Hepatocyte (in vitro differentiated cells): ENCODE measurements around the gene MTCP1. TPM values are rescaled to one million over a fixed set of nuclear protein-coding genes. Genes with fewer than 3 reads are reported as not detected.

Experiments used
- DNase-seq: peaks from one replicate; pipeline ENCODE4 v3.0.0-alpha.2; 2016; ENCODE audit warnings: low spot score
- H2AFZ ChIP-seq: fragments of 200-600 bp; sonication (generic); 2 replicates; pipeline ENCODE4 v1.6.0; 2016; ENCODE audit warnings: antibody characterized with exemption, mild to moderate bottlenecking
- H3K27ac ChIP-seq: fragments of 200-600 bp; sonication (generic); 2 replicates; pipeline ENCODE4 v1.5.1; 2016; ENCODE audit warnings: mild to moderate bottlenecking
- H3K27me3 ChIP-seq: fragments of 200-600 bp; sonication (generic); 2 replicates; pipeline ENCODE4 v1.6.1; 2016
- H3K36me3 ChIP-seq: fragments of 200-600 bp; sonication (generic); replicated peaks from 2 replicates; pipeline ENCODE4 v1.5.1; 2016; ENCODE audit warnings: low read depth; ENCODE audit not compliant: insufficient read depth
- H3K4me1 ChIP-seq: fragments of 200-600 bp; sonication (generic); 2 replicates; pipeline ENCODE4 v1.5.1; 2016; ENCODE audit warnings: mild to moderate bottlenecking, moderate library complexity; ENCODE audit not compliant: insufficient read depth
- H3K4me2 ChIP-seq: fragments of 200-600 bp; sonication (generic); 2 replicates; pipeline ENCODE4 v1.6.0; 2016
- H3K4me3 ChIP-seq: fragments of 200-600 bp; sonication (generic); 2 replicates; pipeline ENCODE4 v1.5.1; 2016; ENCODE audit warnings: mild to moderate bottlenecking
- H3K79me2 ChIP-seq: fragments of 200-600 bp; sonication (generic); 2 replicates; pipeline ENCODE4 v1.6.0; 2017; ENCODE audit warnings: mild to moderate bottlenecking
- H3K9me2 ChIP-seq: fragments of 200-600 bp; sonication (generic); replicated peaks from 2 replicates; pipeline ENCODE4 v1.6.0; 2017; ENCODE audit warnings: mild to moderate bottlenecking; ENCODE audit not compliant: insufficient read depth
- H3K9me3 ChIP-seq: fragments of 200-600 bp; sonication (generic); 2 replicates; pipeline ENCODE4 v1.5.1; 2016; ENCODE audit warnings: low read depth, mild to moderate bottlenecking
- H4K20me1 ChIP-seq: fragments of 200-600 bp; sonication (generic); 2 replicates; pipeline ENCODE4 v1.6.0; 2016; ENCODE audit warnings: mild to moderate bottlenecking; ENCODE audit not compliant: insufficient read depth, poor library complexity, severe bottlenecking
- EZH2 ChIP-seq: fragments of 200-600 bp; sonication (generic); IDR thresholded peaks from 2 replicates; pipeline ENCODE4 v1.6.1; 2016; ENCODE audit warnings: antibody characterized with exemption, mild to moderate bottlenecking, borderline replicate concordance
- EZH2phosphoT487 ChIP-seq: fragments of 200-600 bp; sonication (generic); IDR thresholded peaks from one replicate; pipeline ENCODE4 v1.6.1; 2018; ENCODE audit warnings: antibody characterized with exemption, mild to moderate bottlenecking, low read depth, moderate library complexity; ENCODE audit not compliant: unreplicated experiment, severe bottlenecking
- WGBS: methylation state at CpG from one replicate; pipeline ENCODE4 v1.1.6; 2016; ENCODE audit warnings: low lambda C conversion rate; ENCODE audit errors: missing lambda C conversion rate; 5-methylcytosine and 5-hydroxymethylcytosine counted together
- polyA plus RNA-seq: library from polyadenylated mRNA; unstranded; fragments of >200 nt; fragmentation: Nextera tagmentation; extraction: Ambion mirVana; gene quantifications from 2 replicates; pipeline ENCODE4 v1.2.1, GENCODE V29; 2016
- total RNA-seq: library from RNA; depleted of rRNA; stranded (reverse); fragments of >200 nt; gene quantifications from 2 replicates; pipeline ENCODE4 v1.2.3, GENCODE V29; 2014
- TF ChIP-seq, protein P1 (sequence below): fragments of 200-600 bp; sonication (generic); IDR thresholded peaks from 2 replicates; pipeline ENCODE4 v1.5.1; 2016; ENCODE audit warnings: antibody characterized with exemption, mild to moderate bottlenecking; ENCODE audit not compliant: poor library complexity

Gene MTCP1
- total and polyA plus RNA-seq, 2 experiments from 2014 or later, result 1.7 to 13.2 TPM

DNA sequence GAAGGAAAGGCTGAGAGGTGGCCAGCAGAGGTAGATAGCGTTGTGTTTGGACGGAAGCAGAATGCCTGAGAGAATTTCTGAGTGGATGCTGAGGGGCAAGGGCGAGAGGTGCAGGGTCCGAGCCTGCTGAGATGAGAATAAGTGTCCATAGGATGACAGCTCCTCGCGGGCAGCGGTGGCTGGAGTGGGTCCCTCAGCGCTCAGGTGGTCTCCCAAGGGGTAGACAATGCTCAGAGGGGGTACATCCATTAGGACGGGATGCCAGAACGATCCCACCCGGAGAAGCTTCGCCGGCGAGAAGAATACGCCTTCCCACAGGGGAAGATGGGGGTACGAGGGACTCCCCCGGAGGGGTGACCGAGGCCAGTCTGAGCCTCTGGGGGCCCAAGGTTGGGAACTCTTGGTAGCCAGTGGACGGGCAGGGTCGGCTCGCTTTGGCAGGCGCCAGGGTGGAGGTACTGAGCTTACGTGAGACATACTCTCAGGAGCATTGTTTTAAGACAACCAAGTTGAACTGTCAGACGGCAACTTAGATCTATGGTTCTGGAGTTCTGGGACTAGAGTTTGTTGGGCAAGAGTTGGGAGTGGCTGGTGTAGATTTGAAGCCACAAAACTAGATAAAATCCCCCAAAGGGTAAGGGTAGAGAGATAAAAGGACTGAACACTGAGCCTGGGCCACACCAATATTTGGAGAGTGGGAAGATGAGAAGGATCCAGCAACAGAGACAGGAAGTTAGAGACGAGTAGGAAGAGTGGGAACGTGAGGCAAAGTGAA lies 16.2 kb upstream of the MTCP1 start:
- Histone ChIP-seq H3K4me3 (no peak overlapping the region), H3K36me3 (no peaks in the 10 kb centered on the region), H3K4me1 (no peaks in the 10 kb centered on the region), H3K27ac (no peak overlapping the region), H2AFZ (no peak overlapping the region), H3K9me3 (no peaks in the 10 kb centered on the region), H3K9me2 (no peaks in the 10 kb centered on the region), H3K27me3 (no peaks in the 10 kb centered on the region), H3K4me2 (no peak overlapping the region), H4K20me1 (no peaks in the 10 kb centered on the region), H3K79me2 (no peaks in the 10 kb centered on the region)
- WGBS, result 93% methylated on average over 26 of the region's 26 CpGs
- DNase-seq, result no peak
- TF ChIP-seq EZH2phosphoT487 (no peak), EZH2 (no peak)
- TF ChIP-seq, protein P1, sequence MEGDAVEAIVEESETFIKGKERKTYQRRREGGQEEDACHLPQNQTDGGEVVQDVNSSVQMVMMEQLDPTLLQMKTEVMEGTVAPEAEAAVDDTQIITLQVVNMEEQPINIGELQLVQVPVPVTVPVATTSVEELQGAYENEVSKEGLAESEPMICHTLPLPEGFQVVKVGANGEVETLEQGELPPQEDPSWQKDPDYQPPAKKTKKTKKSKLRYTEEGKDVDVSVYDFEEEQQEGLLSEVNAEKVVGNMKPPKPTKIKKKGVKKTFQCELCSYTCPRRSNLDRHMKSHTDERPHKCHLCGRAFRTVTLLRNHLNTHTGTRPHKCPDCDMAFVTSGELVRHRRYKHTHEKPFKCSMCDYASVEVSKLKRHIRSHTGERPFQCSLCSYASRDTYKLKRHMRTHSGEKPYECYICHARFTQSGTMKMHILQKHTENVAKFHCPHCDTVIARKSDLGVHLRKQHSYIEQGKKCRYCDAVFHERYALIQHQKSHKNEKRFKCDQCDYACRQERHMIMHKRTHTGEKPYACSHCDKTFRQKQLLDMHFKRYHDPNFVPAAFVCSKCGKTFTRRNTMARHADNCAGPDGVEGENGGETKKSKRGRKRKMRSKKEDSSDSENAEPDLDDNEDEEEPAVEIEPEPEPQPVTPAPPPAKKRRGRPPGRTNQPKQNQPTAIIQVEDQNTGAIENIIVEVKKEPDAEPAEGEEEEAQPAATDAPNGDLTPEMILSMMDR, result no peak

DNA sequence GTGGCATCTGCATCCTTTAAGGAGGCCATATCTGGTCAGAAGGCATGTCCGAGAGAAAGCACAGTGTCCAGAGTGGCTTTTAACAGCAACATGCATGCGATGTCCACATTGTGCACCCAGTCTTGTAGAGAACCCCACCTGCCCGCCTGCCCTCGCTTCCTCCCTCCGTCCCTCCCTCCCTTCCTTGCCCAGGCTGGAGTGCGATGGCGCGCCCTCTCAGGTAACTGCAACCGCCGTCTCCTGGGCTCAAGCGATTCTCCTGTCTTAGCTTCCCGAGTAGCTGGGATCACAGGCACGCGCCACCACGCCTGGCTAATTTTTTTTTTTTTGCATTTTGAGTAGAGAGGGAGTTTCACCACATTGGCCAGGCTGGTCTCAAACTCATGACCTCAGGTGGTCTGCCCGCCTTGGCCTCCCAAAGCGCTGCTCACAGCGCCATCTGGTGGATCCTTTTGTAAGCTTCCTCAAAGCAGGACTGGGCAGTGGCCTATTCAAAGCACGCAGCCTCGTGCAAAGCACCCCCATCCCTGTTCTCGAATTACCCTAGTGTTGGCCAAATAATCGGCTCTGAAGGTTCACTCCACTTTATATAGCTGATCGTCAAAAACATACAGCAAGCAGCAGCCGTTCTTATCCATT lies 15.4 kb upstream of the MTCP1 start:
- H3K4me2 ChIP-seq, result no peak overlapping the region
- H3K4me3 ChIP-seq, result no peak overlapping the region
- no peaks in the 10 kb centered on the region for H3K27me3 ChIP-seq
- H3K4me1 ChIP-seq, result no peaks in the 10 kb centered on the region
- H3K27ac ChIP-seq, result no peak overlapping the region
- no peaks in the 10 kb centered on the region for H3K9me2 ChIP-seq
- H2AFZ ChIP-seq, result no peak overlapping the region
- 84% methylated on average over 24 of the region's 24 CpGs for WGBS
- no peaks in the 10 kb centered on the region for H4K20me1 ChIP-seq
- H3K79me2 ChIP-seq, result no peaks in the 10 kb centered on the region
- TF ChIP-seq, protein P1, result no peak
- no peak for TF ChIP-seq EZH2phosphoT487
- TF ChIP-seq EZH2, result no peak
- DNase-seq, result peak; percentile 10
- H3K36me3 ChIP-seq, result no peaks in the 10 kb centered on the region
- H3K9me3 ChIP-seq, result no peaks in the 10 kb centered on the region

DNA sequence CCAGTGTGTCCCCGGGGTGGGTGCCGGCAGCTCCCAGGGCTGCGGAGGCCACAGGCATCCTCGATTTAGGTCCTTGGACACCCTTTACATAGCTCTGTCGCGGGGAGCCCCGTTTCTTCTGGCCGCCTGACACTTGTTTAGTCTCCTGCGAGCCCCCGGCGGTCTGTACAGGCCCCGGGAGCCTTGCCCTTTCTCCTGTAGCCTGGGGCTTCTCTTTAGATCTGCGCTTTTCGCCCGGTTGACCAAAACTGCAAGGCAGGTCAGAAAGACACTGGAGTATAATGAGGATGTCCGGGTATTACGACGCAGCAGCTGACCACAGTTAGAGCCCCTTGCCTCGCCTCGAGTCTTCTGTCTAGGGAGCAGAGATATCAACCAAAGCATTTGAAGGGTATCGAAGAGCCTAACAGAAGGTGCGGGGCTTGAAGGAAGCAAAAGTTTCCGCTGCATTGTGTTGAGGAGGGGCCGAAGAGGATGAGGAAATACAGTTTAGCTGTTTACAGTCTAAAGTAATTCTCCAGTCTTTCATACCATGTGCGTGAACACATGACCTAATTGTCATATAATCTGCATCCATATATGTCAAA lies 851 bp upstream of the MTCP1 start:
- no peak for DNase-seq
- no peaks in the 10 kb centered on the region for H3K9me3 ChIP-seq
- TF ChIP-seq, protein P1, result no peak
- TF ChIP-seq EZH2 (no peak), EZH2phosphoT487 (no peak)
- H3K4me1 ChIP-seq, result peaks cover 6% of the 10 kb centered on the region
- H2AFZ ChIP-seq, result peak overlapping the region; percentile 78
- H3K27me3 ChIP-seq, result no peaks in the 10 kb centered on the region
- peak overlapping the region; percentile 63 for H3K4me3 ChIP-seq
- H3K9me2 ChIP-seq, result no peaks in the 10 kb centered on the region
- H3K4me2 ChIP-seq, result peak overlapping the region; percentile 83
- H3K36me3 ChIP-seq, result no peaks in the 10 kb centered on the region
- peak overlapping the region; percentile 85 for H3K27ac ChIP-seq
- no peaks in the 10 kb centered on the region for H4K20me1 ChIP-seq
- 53% methylated on average over 25 of the region's 25 CpGs for WGBS
- H3K79me2 ChIP-seq, result peaks cover 24% of the 10 kb centered on the region
